ENCODE measurements around the gene FGFR3. TPM values are rescaled to one million over a fixed set of nuclear protein-coding genes. Genes with fewer than 3 reads are reported as not detected.

FGFR3 gene
- total RNA-seq, 1 donor from 2014 or later: 11.3 TPM

- Mint-ChIP-seq H3K27ac (ENCODE audit: unreplicated experiment) (no peak overlapping the region), H3K36me3 (ENCODE audit: unreplicated experiment) (peaks cover 4% of the 10 kb centered on the region), H3K4me3 (ENCODE audit: unreplicated experiment) (no peak overlapping the region), H3K4me1 (ENCODE audit: low read depth, unreplicated experiment) (no peaks in the 10 kb centered on the region), H3K9me3 (ENCODE audit: unreplicated experiment) (peaks cover 5% of the 10 kb centered on the region), H3K27me3 (ENCODE audit: unreplicated experiment) (no peaks in the 10 kb centered on the region)
- TF ChIP-seq CTCF (IDR thresholded peaks at IDR 0.05; ENCODE audit: partially characterized antibody, unreplicated experiment): no peak
- no peak for DNase-seq
These were observed 23.1 kb downstream of the FGFR3 start for GRCh38 chr4:1815997-1816860.

DNA sequence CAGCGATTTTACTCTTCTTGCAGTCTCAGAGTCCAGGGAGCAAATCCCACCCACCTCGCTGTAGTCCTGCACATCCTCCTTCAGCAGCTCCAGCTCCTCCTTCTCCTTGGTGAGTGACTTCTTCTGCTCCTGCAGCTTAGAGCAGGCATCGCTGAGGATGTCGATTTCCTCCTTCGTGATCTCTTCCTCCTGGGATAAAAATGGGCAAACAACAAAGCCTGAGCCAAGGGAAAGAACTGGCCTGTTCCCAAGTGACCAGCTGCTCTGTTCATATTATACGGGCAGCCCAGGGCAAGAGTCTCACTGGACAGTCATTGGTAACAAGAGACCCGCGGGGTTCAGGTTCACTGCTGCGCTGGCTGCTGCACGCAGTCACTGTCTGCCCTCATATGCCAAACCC lies 26.2 kb downstream of the FGFR3 start:
- no peak for TF ChIP-seq CTCF (IDR thresholded peaks at IDR 0.05; ENCODE audit: partially characterized antibody, unreplicated experiment)
- no peaks in the 10 kb centered on the region for H3K4me1 Mint-ChIP-seq (ENCODE audit: low read depth, unreplicated experiment)
- peaks cover 4% of the 10 kb centered on the region for H3K9me3 Mint-ChIP-seq (ENCODE audit: unreplicated experiment)
- no peak overlapping the region for H3K4me3 Mint-ChIP-seq (ENCODE audit: unreplicated experiment)
- peaks cover 4% of the 10 kb centered on the region for H3K36me3 Mint-ChIP-seq (ENCODE audit: unreplicated experiment)
- DNase-seq: no peak
- H3K27ac Mint-ChIP-seq (ENCODE audit: unreplicated experiment): no peak overlapping the region
- peaks cover 1% of the 10 kb centered on the region for H3K27me3 Mint-ChIP-seq (ENCODE audit: unreplicated experiment)

- peaks cover 4% of the 10 kb centered on the region for H3K9me3 Mint-ChIP-seq (ENCODE audit: unreplicated experiment)
- no peak overlapping the region for H3K4me3 Mint-ChIP-seq (ENCODE audit: unreplicated experiment)
- no peaks in the 10 kb centered on the region for H3K4me1 Mint-ChIP-seq (ENCODE audit: low read depth, unreplicated experiment)
- H3K27ac Mint-ChIP-seq (ENCODE audit: unreplicated experiment): no peak overlapping the region
- no peak for TF ChIP-seq CTCF (IDR thresholded peaks at IDR 0.05; ENCODE audit: partially characterized antibody, unreplicated experiment)
- no peak for DNase-seq
- peaks cover 4% of the 10 kb centered on the region for H3K36me3 Mint-ChIP-seq (ENCODE audit: unreplicated experiment)
- peaks cover 1% of the 10 kb centered on the region for H3K27me3 Mint-ChIP-seq (ENCODE audit: unreplicated experiment)
These were observed 26.7 kb downstream of the FGFR3 start for GRCh38 chr4:1819816-1820215.

- no peak for TF ChIP-seq CTCF (IDR thresholded peaks at IDR 0.05; ENCODE audit: partially characterized antibody, unreplicated experiment)
- H3K4me1 Mint-ChIP-seq (ENCODE audit: low read depth, unreplicated experiment): peaks cover 6% of the 10 kb centered on the region
- H3K36me3 Mint-ChIP-seq (ENCODE audit: unreplicated experiment): peaks cover 6% of the 10 kb centered on the region
- H3K4me3 Mint-ChIP-seq (ENCODE audit: unreplicated experiment): no peak overlapping the region
- H3K27me3 Mint-ChIP-seq (ENCODE audit: unreplicated experiment): peaks cover 1% of the 10 kb centered on the region
- no peak for DNase-seq
- H3K27ac Mint-ChIP-seq (ENCODE audit: unreplicated experiment): no peak overlapping the region
- peaks cover 4% of the 10 kb centered on the region for H3K9me3 Mint-ChIP-seq (ENCODE audit: unreplicated experiment)
These were observed 28.8 kb downstream of the FGFR3 start for GRCh38 chr4:1821679-1822567.
